Neural cell (in vitro differentiated cells): Measurements from ENCODE around the gene PLSCR3. TPM values are rescaled to one million over a fixed set of nuclear protein-coding genes. Genes with fewer than 3 reads are reported as not detected.
A peak's percentile ranks its signal among the peaks of the same experiment; 100 is the strongest.

Experiments
- H2AFZ ChIP-seq: fragments of 200-600, 300-800 bp; sonication (generic), shearing (Covaris generic); 2 replicates; pipeline ENCODE4 v1.6.0; 2014; ENCODE audit warnings: low read depth, mild to moderate bottlenecking, antibody characterized with exemption, low read length, moderate library complexity
- H3F3A ChIP-seq: fragments of 200-600 bp; shearing (Covaris generic); 2 replicates; pipeline ENCODE4 v1.6.1; 2016; ENCODE audit warnings: mild to moderate bottlenecking, moderate library complexity, mixed read lengths, antibody characterized with exemption, low read length; ENCODE audit not compliant: insufficient read depth, poor library complexity, severe bottlenecking
- H3K27ac ChIP-seq: fragments of 200-600, 300-800 bp; sonication (generic), shearing (Covaris generic); 2 replicates; pipeline ENCODE4 v1.5.1; 2014; ENCODE audit warnings: mild to moderate bottlenecking, low read length, moderate library complexity
- H3K27me3 ChIP-seq: fragments of 300-800, 200-600 bp; sonication (generic), shearing (Covaris generic); 2 replicates; pipeline ENCODE4 v1.6.0; 2014; ENCODE audit warnings: mild to moderate bottlenecking, low read depth, low read length, moderate library complexity; ENCODE audit not compliant: insufficient read depth
- H3K36me3 ChIP-seq: fragments of 300-800, 200-600 bp; sonication (generic), shearing (Covaris generic); 2 replicates; pipeline ENCODE4 v1.5.1; 2014; ENCODE audit warnings: mild to moderate bottlenecking, antibody characterized with exemption, low read length, moderate library complexity; ENCODE audit not compliant: insufficient read depth
- H3K4me2 ChIP-seq: fragments of 300-800, 200-600 bp; sonication (generic), shearing (Covaris generic); 2 replicates; pipeline ENCODE4 v1.6.0; 2014; ENCODE audit warnings: mild to moderate bottlenecking, low read length
- H3K4me3 ChIP-seq: fragments of 300-800, 200-600 bp; sonication (generic), shearing (Covaris generic); 2 replicates; pipeline ENCODE4 v1.5.1; 2014; ENCODE audit warnings: mild to moderate bottlenecking, low read length, moderate library complexity
- H3K79me2 ChIP-seq: fragments of 200-600 bp; shearing (Covaris generic); replicated peaks from 2 replicates; pipeline ENCODE4 v1.6.0; 2014; ENCODE audit warnings: mild to moderate bottlenecking, low read length, moderate library complexity; ENCODE audit not compliant: insufficient read depth
- H3K9ac ChIP-seq: fragments of 300-800, 200-600 bp; sonication (generic), shearing (Covaris generic); 2 replicates; pipeline ENCODE4 v1.6.1; 2016; ENCODE audit warnings: mild to moderate bottlenecking, low read length, mixed read lengths
- H3K9me2 ChIP-seq: fragments of 200-600 bp; shearing (Covaris generic); 2 replicates; pipeline ENCODE4 v1.6.1; 2016; ENCODE audit warnings: mild to moderate bottlenecking, low read length, mixed read lengths; ENCODE audit not compliant: insufficient read depth
- H3K9me3 ChIP-seq: fragments of 200-600, 300-800 bp; sonication (generic), shearing (Covaris generic); 2 replicates; pipeline ENCODE4 v1.6.1; 2016; ENCODE audit warnings: mild to moderate bottlenecking, mixed run types, low read length, moderate library complexity, mixed read lengths
- H4K20me1 ChIP-seq: fragments of 200-600 bp; shearing (Covaris generic); 2 replicates; pipeline ENCODE4 v1.6.1; 2016; ENCODE audit warnings: mild to moderate bottlenecking, mixed run types; ENCODE audit not compliant: insufficient read depth
- EP300 ChIP-seq: fragments of 450-650 bp; conservative IDR thresholded peaks from 2 replicates; pipeline ENCODE4 v1.6.1; 2014; ENCODE audit warnings: antibody characterized with exemption, mild to moderate bottlenecking, moderate library complexity; ENCODE audit not compliant: poor library complexity, severe bottlenecking
- EZH2 ChIP-seq: fragments of 200-600, 300-800 bp; shearing (Covaris generic), sonication (generic); IDR thresholded peaks from 2 replicates; pipeline ENCODE4 v1.6.1; 2014; ENCODE audit warnings: antibody characterized with exemption, low read length, borderline replicate concordance, mild to moderate bottlenecking; ENCODE audit not compliant: insufficient read depth, poor library complexity, severe bottlenecking
- MXI1 ChIP-seq: fragments of 450-650 bp; conservative IDR thresholded peaks from 2 replicates; pipeline ENCODE4 v1.6.1; 2014; ENCODE audit warnings: antibody characterized with exemption, mild to moderate bottlenecking; ENCODE audit not compliant: poor library complexity, severe bottlenecking
- POLR2AphosphoS5 ChIP-seq: IDR thresholded peaks from 2 replicates; pipeline ENCODE4 v1.6.1; 2012
- RAD21 ChIP-seq: fragments of 450-650 bp; conservative IDR thresholded peaks from 2 replicates; pipeline ENCODE4 v1.6.1; 2014; ENCODE audit warnings: antibody characterized with exemption, mild to moderate bottlenecking, moderate library complexity
- SMC3 ChIP-seq: fragments of 450-650 bp; conservative IDR thresholded peaks from 2 replicates; pipeline ENCODE4 v1.6.1; 2014; ENCODE audit warnings: antibody characterized with exemption, mild to moderate bottlenecking, moderate library complexity; ENCODE audit not compliant: poor library complexity
- TAF1 ChIP-seq: IDR thresholded peaks from 2 replicates; pipeline ENCODE4 v1.6.1; 2012; ENCODE audit warnings: low read depth
- polyA plus RNA-seq: library from polyadenylated mRNA; depleted of rRNA; stranded (reverse); fragments of >200 nt; gene quantifications from 2 replicates; pipeline ENCODE4 v1.2.3, GENCODE V29; 2014
- TF ChIP-seq, protein P1 (sequence below): IDR thresholded peaks from 2 replicates; pipeline ENCODE4 v1.6.1; 2012; ENCODE audit warnings: borderline replicate concordance
- TF ChIP-seq, protein P2 (sequence below): fragments of 450-650 bp; IDR thresholded peaks from 2 replicates; pipeline ENCODE4 v1.5.1; 2014; ENCODE audit warnings: antibody characterized with exemption, mild to moderate bottlenecking, moderate library complexity; ENCODE audit not compliant: poor library complexity, severe bottlenecking

PLSCR3 gene
- polyA plus RNA-seq, 1 donor from 2014 or later: 15.9 TPM

DNA sequence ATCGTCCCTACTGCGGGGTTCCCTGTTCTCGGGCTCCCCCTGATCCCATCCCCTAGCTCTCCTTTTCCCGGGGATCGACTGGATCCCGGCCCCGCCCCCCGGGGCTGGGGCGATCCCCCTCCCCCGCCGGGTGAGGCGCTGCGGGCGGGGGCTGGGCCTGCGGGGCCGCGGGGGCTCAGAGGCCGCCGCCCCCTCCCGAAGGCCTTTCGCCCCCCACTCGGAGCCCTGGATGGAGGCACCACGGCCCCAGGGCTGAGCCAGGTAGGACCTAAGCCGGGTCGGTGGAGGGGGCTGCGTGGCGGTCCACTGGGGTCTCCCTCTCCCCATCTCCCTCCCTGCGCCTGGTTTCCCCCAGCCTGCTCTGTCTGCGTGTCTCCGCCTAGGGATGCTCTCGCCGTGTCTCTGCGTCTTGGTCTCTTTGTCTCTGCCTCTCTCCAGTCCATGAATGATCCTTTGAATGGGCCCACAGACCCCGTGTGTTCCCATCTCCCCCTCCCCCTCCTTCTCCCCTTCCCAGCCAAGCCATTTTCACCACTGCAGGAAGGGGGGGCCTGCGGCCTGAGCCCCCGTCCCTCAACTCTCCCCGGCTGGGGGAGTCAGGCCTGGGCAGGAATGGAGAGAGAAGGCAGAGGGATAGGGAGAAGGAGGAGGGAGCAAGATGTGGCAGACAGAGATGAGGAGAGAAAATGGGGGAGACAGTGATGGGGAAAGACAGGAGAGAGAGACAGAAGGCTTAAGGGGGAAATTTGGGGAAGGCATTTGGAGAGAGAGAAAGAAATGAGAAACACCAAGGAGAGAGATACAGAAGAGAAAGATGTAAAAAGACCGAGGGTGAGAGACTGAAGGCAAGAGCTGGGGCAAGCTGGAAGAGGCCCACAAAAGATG is 11.3 kb upstream of the PLSCR3 start:
- Histone ChIP-seq H3K9me3 (no peaks in the 10 kb centered on the region), H2AFZ (peak overlapping the region; percentile 63), H3K4me2 (peak overlapping the region; percentile 93), H3K9me2 (no peaks in the 10 kb centered on the region), H3K4me3 (peak overlapping the region; percentile 88), H3K27me3 (no peaks in the 10 kb centered on the region), H4K20me1 (peaks cover 2% of the 10 kb centered on the region), H3K36me3 (no peaks in the 10 kb centered on the region), H3K27ac (peak overlapping the region; percentile 98), H3K79me2 (peaks cover 32% of the 10 kb centered on the region), H3F3A (peaks cover 5% of the 10 kb centered on the region), H3K9ac (peak overlapping the region; percentile 98)
- TF ChIP-seq EP300 (peak; percentile 9), EZH2 (no peak), SMC3 (peak; percentile 39), RAD21 (peak; percentile 32), POLR2AphosphoS5 (peak; percentile 80), TAF1 (peak; percentile 71), MXI1 (peak; percentile 29)
- TF ChIP-seq, protein P1, sequence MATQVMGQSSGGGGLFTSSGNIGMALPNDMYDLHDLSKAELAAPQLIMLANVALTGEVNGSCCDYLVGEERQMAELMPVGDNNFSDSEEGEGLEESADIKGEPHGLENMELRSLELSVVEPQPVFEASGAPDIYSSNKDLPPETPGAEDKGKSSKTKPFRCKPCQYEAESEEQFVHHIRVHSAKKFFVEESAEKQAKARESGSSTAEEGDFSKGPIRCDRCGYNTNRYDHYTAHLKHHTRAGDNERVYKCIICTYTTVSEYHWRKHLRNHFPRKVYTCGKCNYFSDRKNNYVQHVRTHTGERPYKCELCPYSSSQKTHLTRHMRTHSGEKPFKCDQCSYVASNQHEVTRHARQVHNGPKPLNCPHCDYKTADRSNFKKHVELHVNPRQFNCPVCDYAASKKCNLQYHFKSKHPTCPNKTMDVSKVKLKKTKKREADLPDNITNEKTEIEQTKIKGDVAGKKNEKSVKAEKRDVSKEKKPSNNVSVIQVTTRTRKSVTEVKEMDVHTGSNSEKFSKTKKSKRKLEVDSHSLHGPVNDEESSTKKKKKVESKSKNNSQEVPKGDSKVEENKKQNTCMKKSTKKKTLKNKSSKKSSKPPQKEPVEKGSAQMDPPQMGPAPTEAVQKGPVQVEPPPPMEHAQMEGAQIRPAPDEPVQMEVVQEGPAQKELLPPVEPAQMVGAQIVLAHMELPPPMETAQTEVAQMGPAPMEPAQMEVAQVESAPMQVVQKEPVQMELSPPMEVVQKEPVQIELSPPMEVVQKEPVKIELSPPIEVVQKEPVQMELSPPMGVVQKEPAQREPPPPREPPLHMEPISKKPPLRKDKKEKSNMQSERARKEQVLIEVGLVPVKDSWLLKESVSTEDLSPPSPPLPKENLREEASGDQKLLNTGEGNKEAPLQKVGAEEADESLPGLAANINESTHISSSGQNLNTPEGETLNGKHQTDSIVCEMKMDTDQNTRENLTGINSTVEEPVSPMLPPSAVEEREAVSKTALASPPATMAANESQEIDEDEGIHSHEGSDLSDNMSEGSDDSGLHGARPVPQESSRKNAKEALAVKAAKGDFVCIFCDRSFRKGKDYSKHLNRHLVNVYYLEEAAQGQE: peak; percentile 36
- TF ChIP-seq, protein P2, sequence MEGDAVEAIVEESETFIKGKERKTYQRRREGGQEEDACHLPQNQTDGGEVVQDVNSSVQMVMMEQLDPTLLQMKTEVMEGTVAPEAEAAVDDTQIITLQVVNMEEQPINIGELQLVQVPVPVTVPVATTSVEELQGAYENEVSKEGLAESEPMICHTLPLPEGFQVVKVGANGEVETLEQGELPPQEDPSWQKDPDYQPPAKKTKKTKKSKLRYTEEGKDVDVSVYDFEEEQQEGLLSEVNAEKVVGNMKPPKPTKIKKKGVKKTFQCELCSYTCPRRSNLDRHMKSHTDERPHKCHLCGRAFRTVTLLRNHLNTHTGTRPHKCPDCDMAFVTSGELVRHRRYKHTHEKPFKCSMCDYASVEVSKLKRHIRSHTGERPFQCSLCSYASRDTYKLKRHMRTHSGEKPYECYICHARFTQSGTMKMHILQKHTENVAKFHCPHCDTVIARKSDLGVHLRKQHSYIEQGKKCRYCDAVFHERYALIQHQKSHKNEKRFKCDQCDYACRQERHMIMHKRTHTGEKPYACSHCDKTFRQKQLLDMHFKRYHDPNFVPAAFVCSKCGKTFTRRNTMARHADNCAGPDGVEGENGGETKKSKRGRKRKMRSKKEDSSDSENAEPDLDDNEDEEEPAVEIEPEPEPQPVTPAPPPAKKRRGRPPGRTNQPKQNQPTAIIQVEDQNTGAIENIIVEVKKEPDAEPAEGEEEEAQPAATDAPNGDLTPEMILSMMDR: peak; percentile 9

DNA sequence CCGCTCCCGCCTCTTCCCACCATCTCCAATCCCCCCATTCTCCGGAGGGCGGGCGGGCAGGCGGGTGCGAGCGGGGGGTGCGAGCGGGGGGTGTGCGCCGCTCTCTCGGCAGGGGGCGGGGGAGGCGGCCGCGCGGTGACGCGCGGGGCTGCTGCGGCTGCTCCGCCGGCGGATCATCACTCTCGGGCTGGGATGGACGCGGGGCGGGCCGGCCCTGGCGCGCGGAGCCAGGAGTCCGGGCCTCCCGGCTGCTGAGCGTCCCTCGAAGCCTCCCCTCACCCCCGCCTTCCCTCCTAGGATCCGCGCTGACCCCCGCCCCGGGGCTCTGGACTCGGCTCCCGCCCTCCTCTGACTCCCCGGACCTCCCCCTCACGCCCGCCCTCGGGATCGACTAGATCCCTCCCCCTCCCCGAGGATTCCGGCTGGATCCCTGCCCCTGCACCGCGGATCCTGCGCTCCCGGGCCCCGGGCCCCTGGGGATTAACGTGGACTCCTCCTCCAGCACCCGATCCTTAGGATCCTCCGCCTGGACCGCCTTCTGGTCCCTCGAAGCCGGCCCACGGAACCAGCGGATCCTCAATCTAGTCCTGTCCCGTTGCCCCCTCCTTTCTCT is 10.5 kb upstream of the PLSCR3 start:
- no peaks in the 10 kb centered on the region for H3K9me3 ChIP-seq
- no peaks in the 10 kb centered on the region for H3K9me2 ChIP-seq
- peak overlapping the region; percentile 45 for H2AFZ ChIP-seq
- H3K9ac ChIP-seq: peak overlapping the region; percentile 98
- peak overlapping the region; percentile 98 for H3K27ac ChIP-seq
- peak overlapping the region; percentile 88 for H3K4me3 ChIP-seq
- no peaks in the 10 kb centered on the region for H3K36me3 ChIP-seq
- H3K4me2 ChIP-seq: no peak overlapping the region
- TF ChIP-seq TAF1 (peak; percentile 13), SMC3 (no peak), POLR2AphosphoS5 (peak; percentile 80)
- H3K27me3 ChIP-seq: no peaks in the 10 kb centered on the region
- H3F3A ChIP-seq: peaks cover 5% of the 10 kb centered on the region
- H3K79me2 ChIP-seq: peaks cover 32% of the 10 kb centered on the region
- H4K20me1 ChIP-seq: peaks cover 2% of the 10 kb centered on the region
